ENCODE measurements around the gene AGBL5.

Gene AGBL5, protein sequence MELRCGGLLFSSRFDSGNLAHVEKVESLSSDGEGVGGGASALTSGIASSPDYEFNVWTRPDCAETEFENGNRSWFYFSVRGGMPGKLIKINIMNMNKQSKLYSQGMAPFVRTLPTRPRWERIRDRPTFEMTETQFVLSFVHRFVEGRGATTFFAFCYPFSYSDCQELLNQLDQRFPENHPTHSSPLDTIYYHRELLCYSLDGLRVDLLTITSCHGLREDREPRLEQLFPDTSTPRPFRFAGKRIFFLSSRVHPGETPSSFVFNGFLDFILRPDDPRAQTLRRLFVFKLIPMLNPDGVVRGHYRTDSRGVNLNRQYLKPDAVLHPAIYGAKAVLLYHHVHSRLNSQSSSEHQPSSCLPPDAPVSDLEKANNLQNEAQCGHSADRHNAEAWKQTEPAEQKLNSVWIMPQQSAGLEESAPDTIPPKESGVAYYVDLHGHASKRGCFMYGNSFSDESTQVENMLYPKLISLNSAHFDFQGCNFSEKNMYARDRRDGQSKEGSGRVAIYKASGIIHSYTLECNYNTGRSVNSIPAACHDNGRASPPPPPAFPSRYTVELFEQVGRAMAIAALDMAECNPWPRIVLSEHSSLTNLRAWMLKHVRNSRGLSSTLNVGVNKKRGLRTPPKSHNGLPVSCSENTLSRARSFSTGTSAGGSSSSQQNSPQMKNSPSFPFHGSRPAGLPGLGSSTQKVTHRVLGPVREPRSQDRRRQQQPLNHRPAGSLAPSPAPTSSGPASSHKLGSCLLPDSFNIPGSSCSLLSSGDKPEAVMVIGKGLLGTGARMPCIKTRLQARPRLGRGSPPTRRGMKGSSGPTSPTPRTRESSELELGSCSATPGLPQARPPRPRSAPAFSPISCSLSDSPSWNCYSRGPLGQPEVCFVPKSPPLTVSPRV

DNA sequence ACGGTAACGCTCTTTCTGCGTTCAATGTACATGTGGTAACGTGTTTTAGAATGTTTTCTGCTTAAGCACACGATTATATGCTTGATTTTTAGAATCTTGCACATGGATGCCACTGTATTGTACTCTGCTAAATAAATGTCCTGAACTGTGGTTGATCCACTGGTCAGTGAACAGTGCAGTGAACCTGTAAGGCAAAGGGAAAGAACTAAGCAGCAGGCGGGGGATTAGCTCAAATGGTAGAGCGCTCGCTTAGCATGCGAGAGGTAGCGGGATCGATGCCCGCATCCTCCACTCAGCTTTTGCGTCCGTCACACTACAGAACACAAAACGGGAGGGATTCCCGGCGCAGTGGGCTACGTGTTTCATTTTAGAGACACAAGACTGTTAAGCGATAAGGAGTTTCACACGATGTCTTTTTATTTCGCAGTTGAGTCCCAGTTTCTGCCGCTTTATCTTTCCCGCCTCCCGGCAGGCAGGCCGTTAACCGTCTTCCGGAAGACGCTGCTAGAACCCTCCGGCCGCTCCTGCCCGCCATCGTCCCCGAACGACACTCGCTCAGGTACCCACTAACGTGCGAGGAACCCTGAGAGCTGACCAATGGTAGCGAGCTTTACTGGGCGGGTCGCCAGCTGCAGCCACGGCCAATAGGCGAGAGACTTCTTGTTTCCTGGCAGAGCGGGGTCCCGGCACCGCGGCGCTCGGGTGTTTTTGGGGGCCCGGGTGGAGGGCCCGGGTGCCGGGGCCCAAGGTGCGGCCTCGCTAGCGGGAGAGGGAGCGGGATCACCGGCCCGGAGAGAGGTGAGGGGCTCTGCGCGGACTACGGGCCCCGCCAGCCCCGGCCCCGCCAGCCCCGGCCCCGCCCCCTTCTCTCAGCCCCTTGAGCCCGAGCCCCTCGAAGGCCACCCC, at the start of gene AGBL5:
TSS of gene AGBL5 (plus strand) at position 673 of the 906 bp plus-strand sequence. CDS start 1,291 bp downstream, outside the sequence.
- peak; percentile 93 for DNase-seq (ENCODE audit: low spot score)

DNA sequence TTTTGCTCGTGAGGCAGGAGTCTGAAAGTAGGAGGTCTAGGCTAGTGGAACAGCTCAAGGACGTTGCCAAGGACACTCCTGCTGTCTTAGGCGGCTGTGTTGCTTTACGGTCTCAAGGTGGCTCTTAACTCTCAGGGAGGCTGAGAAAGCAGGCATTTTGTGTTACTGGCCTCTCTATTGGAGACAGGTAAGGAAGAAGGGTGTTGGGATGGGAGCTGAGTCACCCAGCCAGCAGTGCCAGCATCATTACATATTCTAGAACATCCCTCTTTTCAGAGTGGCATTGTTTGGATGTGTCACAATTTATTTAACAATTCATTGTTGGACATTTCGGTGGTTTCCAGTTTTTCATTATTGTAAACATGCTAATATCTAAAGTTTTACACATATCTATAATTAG, 49.5 kb upstream of the AGBL5 start:
- no peak for DNase-seq (ENCODE audit: low spot score)

- DNase-seq (ENCODE audit: low spot score): no peak
Observed at GRCh38 chr2:27003007-27003406, 48.5 kb upstream of the AGBL5 start.

GRCh38 chr2:27003857-27004256, 47.6 kb upstream of the AGBL5 start:
- peak; percentile 41 for DNase-seq (ENCODE audit: low spot score)

- DNase-seq (ENCODE audit: low spot score): no peak
Observed at GRCh38 chr2:27006602-27007415, 44.7 kb upstream of the AGBL5 start.

DNA sequence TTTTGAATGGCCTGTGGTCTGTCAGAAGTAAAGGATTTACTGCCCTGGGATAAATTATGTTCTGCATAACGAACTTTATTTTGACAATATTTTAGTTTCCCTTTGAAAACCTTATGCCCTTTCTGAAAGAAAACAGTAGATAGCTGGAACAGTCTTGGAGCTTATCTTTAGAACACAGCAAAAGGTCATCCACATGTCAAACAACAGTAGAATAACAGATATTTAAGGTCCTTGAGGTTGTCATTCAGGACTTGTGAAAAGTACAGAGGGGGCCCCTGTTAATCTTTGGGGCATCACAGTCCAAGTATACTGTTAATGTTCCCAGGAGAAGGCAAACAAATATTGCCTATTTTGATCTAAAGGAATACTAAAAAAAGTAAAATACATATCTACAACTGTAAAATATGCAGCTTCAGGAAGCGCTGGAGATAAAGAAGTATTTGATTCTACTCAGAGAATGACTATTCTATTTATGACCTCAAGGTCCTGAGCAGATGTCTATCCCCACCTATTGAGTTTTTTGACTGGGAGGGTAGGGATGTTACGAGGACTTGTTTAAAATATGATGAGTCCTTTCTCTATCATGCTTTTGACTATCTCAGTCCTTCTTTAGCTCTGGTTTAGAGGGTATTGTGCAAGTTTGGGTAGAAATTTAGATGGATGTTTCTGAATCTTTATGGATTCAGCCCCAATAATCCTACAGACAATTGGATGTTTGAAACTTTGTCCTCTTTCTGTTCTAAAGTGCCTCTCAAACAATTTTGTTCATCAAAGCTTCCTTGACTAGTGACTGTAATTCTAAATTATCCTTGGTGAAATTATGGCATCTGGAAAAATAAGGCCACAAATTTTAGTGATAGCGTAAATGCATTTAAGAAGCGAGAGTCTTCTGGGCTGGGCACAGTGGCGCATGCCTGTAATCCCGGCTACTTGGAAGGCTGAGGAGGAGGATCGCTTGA, 43.8 kb upstream of the AGBL5 start:
- DNase-seq (ENCODE audit: low spot score): no peak

DNA sequence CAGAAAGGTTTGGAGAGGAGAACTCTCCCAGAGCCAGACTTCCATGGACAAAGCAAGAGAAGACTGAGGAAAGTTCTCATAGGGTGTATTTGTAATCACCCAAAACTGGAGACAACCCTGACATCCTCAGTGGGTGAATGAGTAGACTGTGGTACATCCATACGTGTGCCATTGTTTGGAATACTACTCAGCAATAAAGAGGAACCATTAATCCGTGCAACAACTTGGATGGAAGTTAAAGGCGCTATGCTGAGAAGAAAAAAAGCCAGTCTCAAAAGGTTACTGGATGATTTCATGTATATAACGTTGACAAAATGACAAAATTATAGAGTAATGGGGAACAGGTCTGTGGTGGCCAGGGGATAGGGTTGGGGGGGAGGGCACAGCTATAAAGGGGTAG, 42.8 kb upstream of the AGBL5 start:
- no peak for DNase-seq (ENCODE audit: low spot score)

DNA sequence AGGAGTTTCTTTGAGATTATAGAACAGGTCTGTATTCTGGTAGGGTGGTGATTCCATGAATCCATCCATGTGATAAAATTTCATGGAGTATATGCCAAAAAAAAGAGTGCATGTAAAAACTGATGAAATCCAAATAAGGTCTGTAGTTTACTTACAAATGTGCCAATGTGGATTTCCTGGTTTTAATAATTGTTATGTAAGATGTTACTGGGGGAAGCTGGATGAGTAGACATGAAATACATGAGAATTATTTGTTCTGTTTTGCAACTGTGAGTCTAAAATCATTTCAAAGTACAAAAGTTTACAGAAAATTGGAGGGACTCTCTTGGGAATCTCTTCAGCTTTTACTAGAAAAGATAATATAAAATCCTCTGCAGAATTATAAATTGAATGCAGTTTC, 42.4 kb upstream of the AGBL5 start:
- DNase-seq (ENCODE audit: low spot score): no peak

GRCh38 chr2:27009716-27010115, 41.8 kb upstream of the AGBL5 start:
- DNase-seq (ENCODE audit: low spot score): no peak

- no peak for DNase-seq (ENCODE audit: low spot score)
Observed at GRCh38 chr2:27010139-27010538, 41.3 kb upstream of the AGBL5 start.

GRCh38 chr2:27013738-27014137, 37.7 kb upstream of the AGBL5 start:
- DNase-seq (ENCODE audit: low spot score): no peak

DNA sequence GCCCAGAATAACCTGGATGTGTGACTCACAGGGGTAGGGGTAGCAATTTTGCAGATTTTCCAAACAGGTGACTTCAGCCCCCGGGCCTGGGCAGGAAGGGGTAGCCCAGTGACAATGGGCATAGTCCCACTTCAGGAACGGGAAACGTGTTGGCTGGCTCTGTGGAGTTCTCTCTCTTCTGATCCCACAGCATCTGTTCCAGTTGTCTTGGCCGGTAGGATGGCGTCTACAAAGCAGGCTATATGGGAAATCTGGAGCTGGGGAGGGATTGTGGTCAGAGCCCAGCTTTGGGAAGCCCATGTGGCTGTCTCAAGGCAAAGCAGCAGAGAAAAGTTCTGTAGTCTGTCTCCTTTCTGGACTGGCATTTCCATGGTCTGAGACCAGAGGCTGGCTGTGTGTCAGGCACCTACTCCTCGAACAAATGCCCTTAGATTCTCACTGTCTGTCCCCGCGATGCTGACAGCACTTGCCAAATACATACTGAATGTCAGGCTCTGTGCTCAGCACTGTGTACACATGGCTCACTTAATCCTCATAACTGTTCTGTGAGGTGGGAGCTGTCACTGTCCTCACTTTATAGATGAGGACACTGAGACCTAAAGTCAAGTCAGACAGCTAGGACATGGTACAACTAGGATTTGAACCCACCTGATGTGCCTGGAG, 36.6 kb upstream of the AGBL5 start:
- DNase-seq (ENCODE audit: low spot score): no peak

DNA sequence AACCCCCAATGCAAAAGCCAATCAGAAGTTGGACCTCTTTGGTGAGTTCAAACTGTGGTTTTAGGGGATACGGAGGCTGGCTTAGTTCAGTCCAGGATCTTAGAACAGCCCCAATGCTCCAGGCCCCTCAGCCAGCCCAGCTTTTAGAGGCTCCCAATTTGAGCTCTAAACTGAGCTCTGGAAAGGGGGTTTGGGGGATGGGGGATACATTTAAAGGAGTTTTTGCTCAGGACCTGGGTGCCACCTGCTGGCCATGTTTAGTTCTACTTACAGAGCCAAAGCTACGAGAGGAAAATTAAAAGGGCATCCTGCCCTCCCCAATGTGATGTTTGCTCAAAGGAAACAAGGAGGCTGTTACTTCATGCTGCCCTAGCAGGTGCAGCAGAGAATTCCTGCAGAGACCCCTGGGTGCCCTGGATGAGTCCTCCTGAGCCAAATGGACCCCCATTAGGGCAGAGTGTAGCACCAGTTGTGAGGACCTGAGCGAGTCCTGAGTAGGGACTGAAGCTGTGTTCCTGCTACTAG, 34.6 kb upstream of the AGBL5 start:
- DNase-seq (ENCODE audit: low spot score): peak; percentile 65

DNA sequence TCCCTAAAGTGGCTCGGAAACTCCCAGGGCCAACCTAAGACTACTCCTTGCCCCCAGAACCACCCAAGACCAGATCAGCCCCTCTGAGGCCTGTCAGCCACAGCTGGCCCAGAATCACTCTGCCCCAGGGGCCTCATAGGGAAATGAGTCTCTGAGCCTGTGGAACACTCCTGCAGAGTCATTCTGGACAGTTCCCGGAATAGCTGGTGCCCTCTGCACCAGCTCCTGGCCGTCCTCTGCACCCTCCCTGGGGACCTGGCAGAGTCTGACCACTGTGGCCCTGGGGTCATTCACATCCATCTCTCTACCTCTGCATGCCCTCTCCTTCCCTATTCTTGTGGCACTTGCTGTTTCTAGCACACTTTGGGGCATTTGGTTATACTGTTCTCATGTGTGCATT, 33.3 kb upstream of the AGBL5 start:
- DNase-seq (ENCODE audit: low spot score): no peak

DNA sequence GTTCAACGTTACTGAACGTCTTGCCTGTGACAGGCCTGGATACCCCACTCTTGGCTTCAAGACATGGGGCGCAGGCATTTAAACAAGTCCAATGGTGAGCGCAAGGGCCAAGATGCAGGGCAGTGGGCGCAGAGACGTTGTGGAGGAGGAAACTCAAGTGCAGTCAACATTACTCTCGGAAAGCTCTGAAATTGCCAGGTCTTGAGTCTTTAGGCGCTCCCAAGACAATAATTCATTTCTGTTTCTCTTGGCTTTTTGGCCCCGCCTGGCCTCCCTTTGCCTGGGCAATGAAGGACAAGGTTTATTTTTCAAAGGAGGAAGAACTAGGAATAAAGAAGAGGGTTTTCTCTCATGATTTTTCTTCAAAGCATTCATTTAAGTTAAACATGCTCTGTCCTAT, 32.0 kb upstream of the AGBL5 start:
- DNase-seq (ENCODE audit: low spot score): no peak

DNA sequence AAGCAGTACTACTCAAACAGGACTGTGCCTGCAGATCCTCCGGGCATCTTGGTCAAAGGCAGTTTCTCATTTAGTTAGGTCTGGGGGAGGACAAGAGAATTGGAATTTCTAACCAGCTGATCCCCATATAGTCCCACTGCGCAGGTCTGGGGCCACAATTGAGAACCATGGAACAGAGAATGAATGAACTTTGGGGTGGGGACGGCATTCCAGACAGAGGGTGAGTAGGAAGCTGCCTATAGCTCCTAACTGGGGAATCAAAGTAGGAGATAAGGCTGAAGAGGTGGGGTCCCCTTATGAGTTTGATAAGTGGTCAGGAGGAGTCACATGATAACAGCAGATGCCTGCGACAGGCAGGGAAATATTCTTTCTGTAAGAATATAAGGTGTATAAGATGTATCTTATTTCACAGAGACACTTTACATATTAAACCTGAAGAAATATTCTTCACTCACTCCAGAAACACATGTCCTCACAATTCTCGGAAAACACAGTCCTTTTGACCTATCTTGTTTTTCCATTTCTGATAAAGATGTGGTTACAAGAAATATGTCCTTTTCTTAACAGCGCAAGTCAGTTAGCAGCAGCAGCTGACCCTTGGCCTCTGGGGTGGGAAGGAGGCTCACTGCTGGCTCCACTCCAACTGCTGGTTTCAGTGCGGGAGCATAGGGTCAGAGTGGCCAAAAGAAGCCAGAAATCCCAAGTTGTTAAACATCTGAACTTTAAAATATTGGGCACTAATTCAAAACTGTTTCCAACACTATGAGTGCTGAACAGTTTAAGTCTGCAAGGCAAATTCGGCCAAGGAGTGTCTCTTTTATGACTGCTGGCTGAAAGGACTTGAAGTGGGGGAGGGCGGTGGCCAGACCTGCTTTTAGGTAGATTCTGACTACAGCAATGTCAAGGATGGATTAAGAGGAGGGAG, 31.3 kb upstream of the AGBL5 start:
- no peak for DNase-seq (ENCODE audit: low spot score)

DNA sequence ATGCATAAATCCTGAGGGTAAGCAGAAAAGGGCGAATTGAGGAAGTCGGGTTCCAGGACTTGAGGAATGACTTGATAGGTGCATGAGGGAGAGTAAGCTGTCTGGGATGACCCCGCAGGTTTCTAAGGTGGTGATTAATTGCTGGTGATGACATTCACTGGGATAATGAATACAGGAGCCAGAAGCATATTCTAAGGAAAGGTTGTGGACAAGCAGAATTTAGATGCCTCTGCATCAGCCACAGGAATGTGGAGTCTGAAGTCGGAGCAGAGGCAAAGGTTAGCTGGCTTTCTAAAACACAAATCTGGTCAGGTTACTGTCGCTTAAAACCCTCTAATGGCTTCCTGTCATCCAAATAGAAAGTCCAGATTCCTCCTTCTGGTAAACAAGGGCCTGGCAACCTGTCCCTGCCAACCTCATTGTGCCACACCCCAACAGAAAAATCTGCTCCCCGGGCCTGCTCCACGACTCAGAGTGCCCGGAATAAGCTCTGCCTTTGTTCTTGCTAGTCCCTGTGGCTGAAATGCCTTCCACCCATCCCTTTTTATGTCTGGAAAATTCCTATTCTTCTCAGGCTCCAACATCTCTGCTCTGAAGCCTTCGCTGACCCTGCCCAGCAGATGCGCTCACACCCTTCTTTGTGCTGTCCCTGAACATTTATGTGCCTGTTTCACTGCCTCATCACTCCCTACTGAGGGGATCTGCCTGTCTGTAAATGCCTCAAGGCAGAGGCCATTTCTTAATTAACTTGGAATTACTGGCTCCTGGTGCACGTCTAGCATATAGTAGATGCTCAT, 30.0 kb upstream of the AGBL5 start:
- no peak for DNase-seq (ENCODE audit: low spot score)
